ENCODE results near the gene PIK3C3.

PIK3C3 gene

GRCh38 chr18:42092848-42093247 is 137.8 kb downstream of the PIK3C3 start:
- no peak overlapping the region for H3K4me3 ChIP-seq (replicated peaks; ENCODE audit: low read depth, low read length)
- no peak for DNase-seq (ENCODE audit: low read depth)
- no peak for TF ChIP-seq CTCF (IDR thresholded peaks at IDR 0.05; ENCODE audit: low read length, missing control alignments)

- no peak for DNase-seq (ENCODE audit: low read depth)
- no peak overlapping the region for H3K4me3 ChIP-seq (replicated peaks; ENCODE audit: low read depth, low read length)
- no peak for TF ChIP-seq CTCF (IDR thresholded peaks at IDR 0.05; ENCODE audit: low read length, missing control alignments)
Measured at GRCh38 chr18:42094875-42095274, 139.8 kb downstream of the PIK3C3 start.

- no peak for TF ChIP-seq CTCF (IDR thresholded peaks at IDR 0.05; ENCODE audit: low read length, missing control alignments)
- no peak overlapping the region for H3K4me3 ChIP-seq (replicated peaks; ENCODE audit: low read depth, low read length)
- DNase-seq (ENCODE audit: low read depth), result no peak
Measured at GRCh38 chr18:42095732-42096377, 140.8 kb downstream of the PIK3C3 start.

GRCh38 chr18:42100248-42100647 is 145.2 kb downstream of the PIK3C3 start:
- H3K4me3 ChIP-seq (replicated peaks; ENCODE audit: low read depth, low read length), result no peak overlapping the region
- no peak for TF ChIP-seq CTCF (IDR thresholded peaks at IDR 0.05; ENCODE audit: low read length, missing control alignments)
- DNase-seq (ENCODE audit: low read depth), result no peak

- no peak for DNase-seq (ENCODE audit: low read depth)
- TF ChIP-seq CTCF (IDR thresholded peaks at IDR 0.05; ENCODE audit: low read length, missing control alignments), result no peak
Measured at GRCh38 chr18:42100911-42101310, 145.9 kb downstream of the PIK3C3 start.

GRCh38 chr18:42105394-42105793 is 150.4 kb downstream of the PIK3C3 start:
- H3K4me3 ChIP-seq (replicated peaks; ENCODE audit: low read depth, low read length), result no peak overlapping the region
- TF ChIP-seq CTCF (IDR thresholded peaks at IDR 0.05; ENCODE audit: low read length, missing control alignments), result no peak
- no peak for DNase-seq (ENCODE audit: low read depth)

More at GRCh38 chr18:42100911-42101310, 145.9 kb downstream of the PIK3C3 start:
- no peak overlapping the region for H3K4me3 ChIP-seq (replicated peaks; ENCODE audit: low read depth, low read length)

GRCh38 chr18:42106784-42107183 is 151.8 kb downstream of the PIK3C3 start:
- TF ChIP-seq CTCF (IDR thresholded peaks at IDR 0.05; ENCODE audit: low read length, missing control alignments), result no peak
- DNase-seq (ENCODE audit: low read depth), result no peak
- no peak overlapping the region for H3K4me3 ChIP-seq (replicated peaks; ENCODE audit: low read depth, low read length)
